Ramos (cell line): Measurements from ENCODE around the gene MAP2K5.

Experiments
- in situ Hi-C: fragments of 300-500 bp; cut with MboI; formaldehyde crosslinking; loops from one replicate; pipeline ENCODE4 v1.14.3; 2022; ENCODE audit warnings: low sequenced_read_pairs; ENCODE audit not compliant: unreplicated experiment

MAP2K5 gene

GRCh38 chr15:67521029-67521782, 21.3 kb upstream of the MAP2K5 start, which contains the start of gene C15orf61:
TSS of gene C15orf61 (plus strand) at chr15:67521131. CDS start at chr15:67521249, 118 bp downstream.
- in situ Hi-C loops, result no loop called here

GRCh38 chr15:67521783-67522568, 20.5 kb upstream of the MAP2K5 start:
- in situ Hi-C loops, result no loop called here

GRCh38 chr15:67523330-67523729, 19.2 kb upstream of the MAP2K5 start:
- in situ Hi-C loops, result no loop called here

- in situ Hi-C loops, result no loop called here
Observed at GRCh38 chr15:67524235-67524634, 18.3 kb upstream of the MAP2K5 start.

GRCh38 chr15:67528513-67528912, 14.0 kb upstream of the MAP2K5 start:
- in situ Hi-C loops, result no loop called here

GRCh38 chr15:67531379-67531914, 11.1 kb upstream of the MAP2K5 start:
- in situ Hi-C loops, result no loop called here

- in situ Hi-C loops, result no loop called here
Observed at GRCh38 chr15:67533873-67534272, 8.6 kb upstream of the MAP2K5 start.

GRCh38 chr15:67534360-67534759, 8.1 kb upstream of the MAP2K5 start:
- in situ Hi-C loops, result no loop called here

- in situ Hi-C loops, result no loop called here
Observed at GRCh38 chr15:67537771-67538170, 4.7 kb upstream of the MAP2K5 start.

GRCh38 chr15:67543348-67543718, 830 bp downstream of the MAP2K5 start:
- in situ Hi-C loops, result no loop called here

- in situ Hi-C loops, result no loop called here
Observed at GRCh38 chr15:67544475-67544874, 2.0 kb downstream of the MAP2K5 start.

- in situ Hi-C loops, result no loop called here
Observed at GRCh38 chr15:67545864-67546263, 3.4 kb downstream of the MAP2K5 start.

GRCh38 chr15:67547064-67547463, 4.6 kb downstream of the MAP2K5 start:
- in situ Hi-C loops, result no loop called here

- in situ Hi-C loops, result no loop called here
Observed at GRCh38 chr15:67547836-67548235, 5.3 kb downstream of the MAP2K5 start.

GRCh38 chr15:67548236-67548852, 5.8 kb downstream of the MAP2K5 start:
- in situ Hi-C loops, result no loop called here

- in situ Hi-C loops, result no loop called here
Observed at GRCh38 chr15:67548862-67549651, 6.6 kb downstream of the MAP2K5 start.

GRCh38 chr15:67549736-67550135, 7.2 kb downstream of the MAP2K5 start:
- in situ Hi-C loops, result no loop called here

- in situ Hi-C loops, result no loop called here
Observed at GRCh38 chr15:67550522-67550921, 8.0 kb downstream of the MAP2K5 start.

- in situ Hi-C loops, result no loop called here
Observed at GRCh38 chr15:67551207-67551743, 8.8 kb downstream of the MAP2K5 start.

- in situ Hi-C loops, result no loop called here
Observed at GRCh38 chr15:67554580-67554979, 12.1 kb downstream of the MAP2K5 start.
